Loucy (cell line): ENCODE measurements around the gene TIAM2.

ENCODE experiments used
- H2AFZ ChIP-seq: fragments of 200-600 bp; sonication (generic); 2 replicates; pipeline ENCODE4 v1.6.0; 2016; ENCODE audit warnings: antibody characterized with exemption, mild to moderate bottlenecking, low read length, moderate library complexity
- H3F3A ChIP-seq: fragments of 200-600 bp; 2 replicates; pipeline ENCODE4 v1.6.0; 2016; ENCODE audit warnings: antibody characterized with exemption, low read depth, mild to moderate bottlenecking
- H3K27me3 ChIP-seq: fragments of 200-600 bp; sonication (generic); 2 replicates; pipeline ENCODE4 v1.6.1; 2014; ENCODE audit warnings: low read length, mild to moderate bottlenecking; ENCODE audit not compliant: insufficient read depth, poor library complexity, severe bottlenecking
- H3K36me3 ChIP-seq: fragments of 200-600 bp; sonication (generic); 2 replicates; pipeline ENCODE4 v1.6.1; 2016; ENCODE audit warnings: low read length; ENCODE audit not compliant: insufficient read depth
- H3K4me1 ChIP-seq: fragments of 200-600 bp; sonication (generic); 2 replicates; pipeline ENCODE4 v1.5.1; 2014; ENCODE audit warnings: low read length, mild to moderate bottlenecking; ENCODE audit not compliant: insufficient read depth, poor library complexity, severe bottlenecking
- H3K4me2 ChIP-seq: fragments of 200-600 bp; sonication (generic); 2 replicates; pipeline ENCODE4 v1.6.0; 2014; ENCODE audit warnings: antibody characterized with exemption, low read length, low read depth, mild to moderate bottlenecking; ENCODE audit not compliant: poor library complexity, severe bottlenecking
- H3K4me3 ChIP-seq: fragments of 200-600 bp; sonication (generic); 2 replicates; pipeline ENCODE4 v1.5.1; 2014; ENCODE audit warnings: low read length, mild to moderate bottlenecking, mixed read lengths; ENCODE audit not compliant: poor library complexity, severe bottlenecking
- H3K79me2 ChIP-seq: fragments of 200-600 bp; sonication (generic); 2 replicates; pipeline ENCODE4 v1.6.1; 2014; ENCODE audit warnings: low read length; ENCODE audit not compliant: insufficient read depth
- H3K9ac ChIP-seq: fragments of 200-600 bp; sonication (generic); 2 replicates; pipeline ENCODE4 v1.6.0; 2014; ENCODE audit warnings: mild to moderate bottlenecking, low read depth, low read length, moderate library complexity; ENCODE audit not compliant: poor library complexity, severe bottlenecking
- H3K9me2 ChIP-seq: fragments of 200-600 bp; sonication (generic); replicated peaks from 2 replicates; pipeline ENCODE4 v1.6.1; 2016; ENCODE audit warnings: low read depth, low read length, mixed read lengths
- H3K9me3 ChIP-seq: fragments of 200-600 bp; sonication (generic); 2 replicates; pipeline ENCODE4 v1.6.1; 2014; ENCODE audit warnings: mild to moderate bottlenecking, antibody characterized with exemption, low read length, low read depth; ENCODE audit not compliant: insufficient read depth
- H4K20me1 ChIP-seq: fragments of 200-600 bp; sonication (generic); 2 replicates; pipeline ENCODE4 v1.6.0; 2014; ENCODE audit warnings: antibody characterized with exemption, low read length, mild to moderate bottlenecking; ENCODE audit not compliant: insufficient read depth, poor library complexity, severe bottlenecking
- CTCF ChIP-seq: fragments of 200-600 bp; sonication (generic); conservative IDR thresholded peaks from 2 replicates; pipeline ENCODE4 v1.5.1; 2014; ENCODE audit warnings: mild to moderate bottlenecking, antibody characterized with exemption, low read length
- EZH2phosphoT487 ChIP-seq: fragments of 200-600 bp; IDR thresholded peaks from 2 replicates; pipeline ENCODE4 v1.6.1; 2018; ENCODE audit warnings: antibody characterized with exemption, mild to moderate bottlenecking, moderate library complexity, borderline replicate concordance

The TIAM2 gene

GRCh38 chr6:155080881-155081845 is 86.0 kb downstream of the TIAM2 start:
- H3K9me3 ChIP-seq: no peaks in the 10 kb centered on the region
- no peaks in the 10 kb centered on the region for H3K27me3 ChIP-seq
- TF ChIP-seq CTCF (no peak), EZH2phosphoT487 (no peak)
- H3K4me3 ChIP-seq: peak overlapping the region; percentile 37
- peaks cover 4% of the 10 kb centered on the region; the same call in 1 of the 2 replicates for H3F3A ChIP-seq
- H2AFZ ChIP-seq: no peak overlapping the region
- H3K4me2 ChIP-seq: peak overlapping the region; percentile 77
- no peaks in the 10 kb centered on the region for H3K9me2 ChIP-seq
- H4K20me1 ChIP-seq: no peaks in the 10 kb centered on the region
- H3K36me3 ChIP-seq: no peaks in the 10 kb centered on the region
- H3K9ac ChIP-seq: peak overlapping the region; percentile 24
- no peaks in the 10 kb centered on the region for H3K79me2 ChIP-seq
- peaks cover 64% of the 10 kb centered on the region for H3K4me1 ChIP-seq

GRCh38 chr6:155084431-155085123 is 89.5 kb downstream of the TIAM2 start:
- Histone ChIP-seq H3K79me2 (no peaks in the 10 kb centered on the region), H3K9ac (no peak overlapping the region), H3F3A (peaks cover 3% of the 10 kb centered on the region; the same call in 1 of the 2 replicates), H3K9me2 (no peaks in the 10 kb centered on the region), H4K20me1 (no peaks in the 10 kb centered on the region), H2AFZ (no peak overlapping the region), H3K9me3 (no peaks in the 10 kb centered on the region), H3K4me3 (no peak overlapping the region), H3K4me2 (no peak overlapping the region), H3K27me3 (no peaks in the 10 kb centered on the region), H3K4me1 (peaks cover 41% of the 10 kb centered on the region), H3K36me3 (no peaks in the 10 kb centered on the region)
- no peak for TF ChIP-seq EZH2phosphoT487
- TF ChIP-seq CTCF: no peak

- Histone ChIP-seq H3K9me2 (no peaks in the 10 kb centered on the region), H3K4me1 (peaks cover 34% of the 10 kb centered on the region), H3K4me3 (no peak overlapping the region), H2AFZ (no peak overlapping the region), H3F3A (no peaks in the 10 kb centered on the region), H3K79me2 (no peaks in the 10 kb centered on the region), H3K27me3 (no peaks in the 10 kb centered on the region), H3K36me3 (no peaks in the 10 kb centered on the region), H3K9me3 (no peaks in the 10 kb centered on the region), H4K20me1 (no peaks in the 10 kb centered on the region), H3K9ac (no peak overlapping the region), H3K4me2 (no peak overlapping the region)
- TF ChIP-seq EZH2phosphoT487: no peak
- TF ChIP-seq CTCF: no peak
These were observed 90.6 kb downstream of the TIAM2 start for GRCh38 chr6:155085582-155086257.
